HEK293T (cell line): Measurements from ENCODE around the gene POLG.

ENCODE experiments used
- ARNT ChIP-seq: fragments of 450-650 bp; IDR thresholded peaks from 2 replicates; pipeline ENCODE4 v1.6.1; 2017; ENCODE audit warnings: mild to moderate bottlenecking
- BHLHE40 ChIP-seq: fragments of 450-650 bp; IDR thresholded peaks from 2 replicates; pipeline ENCODE4 v1.6.1; 2016; ENCODE audit warnings: mild to moderate bottlenecking, moderate library complexity, borderline replicate concordance
- CTBP1 ChIP-seq: fragments of 450-650 bp; IDR thresholded peaks from 2 replicates; pipeline ENCODE4 v1.6.1; 2016; ENCODE audit warnings: borderline replicate concordance
- FOXA1 ChIP-seq: fragments of 450-650 bp; IDR thresholded peaks from 2 replicates; pipeline ENCODE4 v1.6.1; 2016; ENCODE audit warnings: mild to moderate bottlenecking
- FOXK2 ChIP-seq: fragments of 450-650 bp; IDR thresholded peaks from 2 replicates; pipeline ENCODE4 v1.6.1; 2016; ENCODE audit warnings: mild to moderate bottlenecking
- FOXM1 ChIP-seq: fragments of 450-650 bp; IDR thresholded peaks from 2 replicates; pipeline ENCODE4 v1.6.1; 2017; ENCODE audit warnings: mild to moderate bottlenecking, borderline replicate concordance
- HDGF ChIP-seq: fragments of 450-650 bp; IDR thresholded peaks from 2 replicates; pipeline ENCODE4 v1.6.1; 2017; ENCODE audit warnings: antibody characterized with exemption, borderline replicate concordance
- L3MBTL2 ChIP-seq: fragments of 450-650 bp; conservative IDR thresholded peaks from 2 replicates; pipeline ENCODE4 v1.6.1; 2016; ENCODE audit warnings: mild to moderate bottlenecking
- LEF1 ChIP-seq: fragments of 450-650 bp; IDR thresholded peaks from 2 replicates; pipeline ENCODE4 v1.6.1; 2017; ENCODE audit warnings: mild to moderate bottlenecking, borderline replicate concordance
- NFRKB ChIP-seq: fragments of 450-650 bp; IDR thresholded peaks from 2 replicates; pipeline ENCODE4 v1.6.1; 2016; ENCODE audit warnings: mild to moderate bottlenecking, moderate library complexity
- SP1 ChIP-seq: fragments of 450-650 bp; IDR thresholded peaks from 2 replicates; pipeline ENCODE4 v1.6.1; 2017
- SUZ12 ChIP-seq: fragments of 450-650 bp; IDR thresholded peaks from 2 replicates; pipeline ENCODE4 v1.6.1; 2016; ENCODE audit warnings: mild to moderate bottlenecking
- TARDBP ChIP-seq: fragments of 450-650 bp; IDR thresholded peaks from 2 replicates; pipeline ENCODE4 v1.6.1; 2016
- ZNF384 ChIP-seq: fragments of 450-650 bp; IDR thresholded peaks from 2 replicates; pipeline ENCODE4 v1.6.1; 2016

DNA sequence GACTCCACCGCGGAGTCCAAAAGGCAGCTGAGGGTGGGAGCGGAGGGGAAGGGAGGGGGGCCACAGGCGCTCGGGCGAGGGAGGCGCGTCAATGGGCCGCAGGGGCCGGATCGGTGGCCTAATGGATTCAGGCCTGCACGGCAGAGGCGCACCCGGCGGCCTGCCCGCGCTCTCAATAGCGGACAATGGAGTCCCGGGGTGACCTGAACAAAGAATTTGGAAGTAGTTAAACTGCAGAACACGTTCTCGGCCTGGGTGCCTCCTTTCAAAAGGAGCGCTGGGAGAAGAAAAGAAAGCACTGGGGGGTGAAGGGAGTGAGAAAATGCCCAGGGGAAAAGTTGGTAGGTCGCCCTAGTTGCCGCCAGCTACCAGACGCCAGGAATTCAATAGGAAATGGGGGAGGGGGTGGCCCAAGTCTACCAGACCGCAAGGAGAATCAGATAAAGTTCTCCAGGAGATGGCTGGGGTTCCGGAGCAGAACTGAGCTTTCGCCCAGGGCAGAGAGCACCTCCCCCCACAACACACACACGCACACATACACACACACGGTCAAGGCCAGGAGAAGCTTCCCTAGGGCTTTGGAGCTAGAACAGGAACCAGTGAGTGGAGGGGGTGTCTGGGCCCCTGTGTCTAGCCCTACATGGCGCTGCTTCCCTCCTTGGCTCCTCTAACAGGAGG lies 25.8 kb upstream of the POLG start:
- TF ChIP-seq ARNT (no peak), LEF1 (no peak), CTBP1 (no peak), FOXA1 (no peak), FOXM1 (no peak), SUZ12 (no peak), BHLHE40 (no peak), L3MBTL2 (no peak), NFRKB (no peak), SP1 (no peak), ZNF384 (no peak), HDGF (no peak), TARDBP (no peak), FOXK2 (no peak)
